PC-9 (cell line): ENCODE measurements around the gene HOXB9. TPM values are rescaled to one million over a fixed set of nuclear protein-coding genes. Genes with fewer than 3 reads are reported as not detected.

Source experiments
- BruUV-seq: library from RNA; stranded (reverse); fragments of 400-500 nt; replicated peaks from 2 replicates; lab custom pipeline; 2021; lab: Mats Ljungman, UMichigan
- CTCF ChIA-PET: fragments of 300-600 bp; sonication (Branson Sonifier 250); formaldehyde crosslinking; loops from one replicate; lab custom pipeline; 2022; ENCODE audit warnings: antibody characterized with exemption; lab: Charles Lee
- POLR2A ChIA-PET: fragments of 300-600 bp; sonication (Branson Sonifier 250); formaldehyde crosslinking; loops from one replicate; lab custom pipeline; 2022; ENCODE audit warnings: antibody characterized with exemption; ENCODE audit not compliant: unreplicated experiment; lab: Charles Lee
- DNase-seq, 2 experiments: peaks; one replicate each; pipeline versions ENCODE4 v3.0.0 to v3.0.0-alpha.2; 2015 to 2022; ENCODE audit warnings: mixed read lengths in 1 of 2
- H2AFZ ChIP-seq: fragments of 200-600 bp; sonication (generic); 2 replicates; pipeline ENCODE4 v1.8.1; 2017; ENCODE audit warnings: antibody characterized with exemption
- H3F3A ChIP-seq: fragments of 200-600 bp; sonication (generic); 2 replicates; pipeline ENCODE4 v1.8.1; 2017; ENCODE audit warnings: antibody characterized with exemption, mild to moderate bottlenecking, low read depth; ENCODE audit not compliant: insufficient read depth
- H3K27ac ChIP-seq: fragments of 200-600 bp; sonication (generic); 2 replicates; pipeline ENCODE4 v1.6.1; 2016; ENCODE audit warnings: mixed run types
- H3K27me3 ChIP-seq: fragments of 200-600 bp; sonication (generic); 2 replicates; pipeline ENCODE4 v1.6.1; 2016; ENCODE audit warnings: low read depth, mixed run types; ENCODE audit not compliant: insufficient read depth
- H3K36me3 ChIP-seq: fragments of 200-600 bp; sonication (generic); 2 replicates; pipeline ENCODE4 v1.6.1; 2016; ENCODE audit warnings: low read depth, mixed run types
- H3K4me1 ChIP-seq: fragments of 200-600 bp; sonication (generic); replicated peaks from 2 replicates; pipeline ENCODE4 v1.6.1; 2016; ENCODE audit warnings: mixed run types; ENCODE audit not compliant: insufficient read depth
- H3K4me2 ChIP-seq: fragments of 200-600 bp; sonication (generic); 2 replicates; pipeline ENCODE4 v1.6.1; 2017; ENCODE audit warnings: mixed run types
- H3K4me3 ChIP-seq: fragments of 200-600 bp; sonication (generic); 2 replicates; pipeline ENCODE4 v1.6.1; 2016; ENCODE audit warnings: mixed run types
- H3K79me2 ChIP-seq: fragments of 200-600 bp; sonication (generic); 2 replicates; pipeline ENCODE4 v1.6.1; 2017; ENCODE audit warnings: low read depth, mixed run types
- H3K9me2 ChIP-seq: fragments of 200-600 bp; sonication (generic); 2 replicates; pipeline ENCODE4 v1.8.1; 2017; ENCODE audit warnings: mild to moderate bottlenecking; ENCODE audit not compliant: insufficient read depth
- H3K9me3 ChIP-seq: fragments of 200-600 bp; sonication (generic); 2 replicates; pipeline ENCODE4 v1.8.1; 2016; ENCODE audit warnings: low read depth; ENCODE audit not compliant: insufficient read depth
- H4K20me1 ChIP-seq: fragments of 200-600 bp; sonication (generic); 2 replicates; pipeline ENCODE4 v1.8.1; 2017; ENCODE audit not compliant: insufficient read depth
- EZH2 ChIP-seq: fragments of 200-600 bp; sonication (generic); IDR thresholded peaks from 2 replicates; pipeline ENCODE4 v1.8.0; 2017; ENCODE audit warnings: antibody characterized with exemption, low read depth
- intact Hi-C: fragments of 100-400 bp; cut with micrococcal nuclease; formaldehyde crosslinking; loops from one replicate; pipeline ENCODE4 v1.10.0; 2022; ENCODE audit not compliant: unreplicated experiment
- total RNA-seq: library from RNA; stranded (reverse); gene quantifications from 2 replicates; pipeline ENCODE4 v1.2.3, GENCODE V29; 2021
- TF ChIP-seq, protein P1 (sequence below): fragments of 200-600 bp; sonication (generic); conservative IDR thresholded peaks from 2 replicates; pipeline ENCODE4 v1.6.1; 2017; ENCODE audit warnings: mixed run types, antibody characterized with exemption, mild to moderate bottlenecking, moderate library complexity

Gene HOXB9
- total RNA-seq, 1 experiment from 2014 or later = 0.70 TPM

- Histone ChIP-seq H2AFZ (no peak overlapping the region), H3K27me3 (no peaks in the 10 kb centered on the region), H3K27ac (no peak overlapping the region), H3K36me3 (no peaks in the 10 kb centered on the region), H3K4me3 (no peak overlapping the region), H3K9me3 (no peaks in the 10 kb centered on the region), H3F3A (no peaks in the 10 kb centered on the region), H3K9me2 (no peaks in the 10 kb centered on the region), H3K4me1 (no peaks in the 10 kb centered on the region), H3K4me2 (no peak overlapping the region), H4K20me1 (no peaks in the 10 kb centered on the region), H3K79me2 (no peaks in the 10 kb centered on the region)
- no TSS peak for BruUV-seq
- ChIA-PET POLR2A (no interaction called here), CTCF (no interaction called here)
- no peak for DNase-seq
- TF ChIP-seq, protein P1, sequence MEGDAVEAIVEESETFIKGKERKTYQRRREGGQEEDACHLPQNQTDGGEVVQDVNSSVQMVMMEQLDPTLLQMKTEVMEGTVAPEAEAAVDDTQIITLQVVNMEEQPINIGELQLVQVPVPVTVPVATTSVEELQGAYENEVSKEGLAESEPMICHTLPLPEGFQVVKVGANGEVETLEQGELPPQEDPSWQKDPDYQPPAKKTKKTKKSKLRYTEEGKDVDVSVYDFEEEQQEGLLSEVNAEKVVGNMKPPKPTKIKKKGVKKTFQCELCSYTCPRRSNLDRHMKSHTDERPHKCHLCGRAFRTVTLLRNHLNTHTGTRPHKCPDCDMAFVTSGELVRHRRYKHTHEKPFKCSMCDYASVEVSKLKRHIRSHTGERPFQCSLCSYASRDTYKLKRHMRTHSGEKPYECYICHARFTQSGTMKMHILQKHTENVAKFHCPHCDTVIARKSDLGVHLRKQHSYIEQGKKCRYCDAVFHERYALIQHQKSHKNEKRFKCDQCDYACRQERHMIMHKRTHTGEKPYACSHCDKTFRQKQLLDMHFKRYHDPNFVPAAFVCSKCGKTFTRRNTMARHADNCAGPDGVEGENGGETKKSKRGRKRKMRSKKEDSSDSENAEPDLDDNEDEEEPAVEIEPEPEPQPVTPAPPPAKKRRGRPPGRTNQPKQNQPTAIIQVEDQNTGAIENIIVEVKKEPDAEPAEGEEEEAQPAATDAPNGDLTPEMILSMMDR = no peak
- TF ChIP-seq EZH2 = no peak
- intact Hi-C loops = no loop called here
These were observed 48.7 kb downstream of the HOXB9 start for GRCh38 chr17:48577330-48577945.

- TF ChIP-seq, protein P1 = no peak
- no peak for TF ChIP-seq EZH2
- POLR2A ChIA-PET = no interaction called here
- intact Hi-C loops = no loop called here
- Histone ChIP-seq H3K27ac (no peak overlapping the region), H3K36me3 (no peaks in the 10 kb centered on the region), H3F3A (no peaks in the 10 kb centered on the region), H3K4me1 (no peaks in the 10 kb centered on the region), H3K4me2 (no peak overlapping the region), H3K9me2 (no peaks in the 10 kb centered on the region), H3K4me3 (no peak overlapping the region), H3K27me3 (no peaks in the 10 kb centered on the region), H2AFZ (no peak overlapping the region), H3K79me2 (no peaks in the 10 kb centered on the region), H4K20me1 (no peaks in the 10 kb centered on the region), H3K9me3 (no peaks in the 10 kb centered on the region)
- no TSS peak for BruUV-seq
- CTCF ChIA-PET = no interaction called here
- no peak for DNase-seq
These were observed 49.5 kb downstream of the HOXB9 start for GRCh38 chr17:48576479-48577309.

DNA sequence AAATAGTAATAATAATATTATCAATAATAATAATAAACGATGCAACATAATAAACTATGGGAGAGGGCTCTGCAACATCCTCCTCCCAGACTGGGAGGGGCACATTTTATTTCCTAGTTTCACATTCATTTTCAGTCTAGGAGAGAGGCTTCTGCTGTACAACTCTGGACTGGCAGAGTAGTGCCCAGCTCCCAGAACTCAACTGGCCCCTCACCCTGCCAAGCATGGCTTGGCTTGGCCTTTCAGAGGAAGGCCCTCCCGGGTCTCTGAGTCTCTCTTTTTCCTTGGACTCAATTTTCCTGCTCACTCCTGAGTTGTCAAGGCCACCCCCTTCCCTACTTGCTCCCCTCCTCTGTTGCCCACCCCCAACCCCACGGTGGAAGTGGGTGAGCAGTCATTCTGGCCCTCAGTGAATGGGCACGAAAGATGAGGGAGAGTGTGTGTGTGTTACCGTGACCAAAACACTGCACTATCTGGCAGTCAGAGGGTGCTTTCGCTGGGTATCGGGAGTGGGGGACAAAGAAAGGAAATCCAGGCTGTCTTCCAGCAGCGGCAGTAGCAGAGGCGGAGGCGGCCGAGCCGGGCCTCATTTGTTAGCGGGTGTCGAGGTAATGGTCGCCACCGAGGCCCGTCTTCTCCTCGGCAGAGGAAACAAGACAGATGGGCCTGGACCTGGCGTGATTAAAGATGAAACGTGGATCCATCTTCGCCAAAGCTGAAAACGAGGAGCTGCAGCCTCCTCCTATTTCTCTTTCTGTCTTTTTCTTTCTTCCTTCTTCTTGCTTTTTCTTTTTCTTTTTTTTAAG, 50.3 kb downstream of the HOXB9 start:
- Histone ChIP-seq H4K20me1 (no peaks in the 10 kb centered on the region), H3K36me3 (no peaks in the 10 kb centered on the region), H3K4me2 (no peak overlapping the region), H3K4me3 (no peak overlapping the region), H2AFZ (no peak overlapping the region), H3K27ac (no peak overlapping the region), H3K9me3 (no peaks in the 10 kb centered on the region), H3K79me2 (no peaks in the 10 kb centered on the region), H3K27me3 (no peaks in the 10 kb centered on the region), H3K4me1 (no peaks in the 10 kb centered on the region), H3K9me2 (no peaks in the 10 kb centered on the region), H3F3A (no peaks in the 10 kb centered on the region)
- TF ChIP-seq, protein P1 = no peak
- TF ChIP-seq EZH2 = no peak
- ChIA-PET POLR2A (no interaction called here), CTCF (no interaction called here)
- no peak for DNase-seq
- intact Hi-C loops = no loop called here
- BruUV-seq = no TSS peak
